Heart left ventricle (tissue), 16 donors: Measurements from ENCODE around the gene SLC9A9. TPM values are rescaled to one million over a fixed set of nuclear protein-coding genes. Genes with fewer than 3 reads are reported as not detected.

Experiments used
- ATAC-seq, 4 donors: fragments of 200-7000 bp; cut with Tn5 transposase; one replicate each; pipeline ENCODE4 v1.9.1; 2020 to 2022; ENCODE audit warnings: moderate library complexity in 4 of 4, mild to moderate bottlenecking in 3 of 4, moderate number of reproducible peaks in 1 of 4
- DNase-seq, 5 donors: peaks; one replicate each; pipeline ENCODE4 v3.0.0-alpha.2; 2020
- H3K27ac ChIP-seq, 12 donors: fragments of 200-600 bp; sonication (generic) in 4 of 12; one replicate each; pipeline versions ENCODE4 v1.5.0 to v1.8.0; 2016 to 2022; ENCODE audit warnings: mild to moderate bottlenecking in 2 of 12
- H3K27me3 ChIP-seq, 9 donors: fragments of 200-600 bp; sonication (generic) in 2 of 9; one replicate each; pipeline versions ENCODE4 v1.5.1 to v1.8.0; 2016 to 2022; ENCODE audit warnings: mild to moderate bottlenecking in 3 of 9
- H3K36me3 ChIP-seq, 9 donors: fragments of 200-600 bp; sonication (generic) in 2 of 9; one replicate each; pipeline versions ENCODE4 v1.5.0 to v1.8.0; 2018 to 2022; ENCODE audit warnings: mild to moderate bottlenecking in 2 of 9
- H3K4me1 ChIP-seq, 12 donors: fragments of 200-600 bp; sonication (generic) in 4 of 12; one replicate each; pipeline versions ENCODE4 v1.5.0 to v1.8.0; 2016 to 2022; ENCODE audit warnings: mild to moderate bottlenecking in 3 of 12
- H3K4me3 ChIP-seq, 12 donors: fragments of 200-600 bp; sonication (generic) in 4 of 12; one replicate each; pipeline versions ENCODE4 v1.5.0 to v1.8.0; 2017 to 2022; ENCODE audit warnings: mild to moderate bottlenecking in 9 of 12, moderate library complexity in 4 of 12
- H3K9me3 ChIP-seq, 12 donors: fragments of 200-600 bp; sonication (generic) in 4 of 12; one replicate each; pipeline versions ENCODE4 v1.5.0 to v1.8.0; 2016 to 2022; ENCODE audit warnings: mild to moderate bottlenecking in 1 of 12
- CTCF ChIP-seq, 12 donors: fragments of 200-600 bp; sonication (generic) in 4 of 12; IDR thresholded peaks; one replicate each; pipeline versions ENCODE4 v1.5.0 to v1.8.0; 2018 to 2022; ENCODE audit warnings: antibody characterized with exemption in 12 of 12, mild to moderate bottlenecking in 5 of 12
- POLR2A ChIP-seq, 2 donors: fragments of 450-650 bp; IDR thresholded peaks; one replicate each; pipeline ENCODE4 v1.6.1; 2017; ENCODE audit warnings: antibody characterized with exemption in 2 of 2, mild to moderate bottlenecking in 2 of 2, moderate library complexity in 2 of 2
- WGBS, 4 donors: extraction: QIAGEN DNeasy Blood & Tissue Kit in 2 of 4; methylation state at CpG; one replicate each; pipeline versions ENCODE4 v1.1.5 to v1.1.7; 2013 to 2018; 5-methylcytosine and 5-hydroxymethylcytosine counted together
- intact Hi-C, 10 donors: fragments of 100-400 bp; cut with DNase I; formaldehyde crosslinking; loops; one replicate each; pipeline versions ENCODE4 v1.11.1 to v1.14.2; 2022
- polyA plus RNA-seq, 2 donors: library from polyadenylated mRNA; stranded (reverse); fragments of 200-250 nt; gene quantifications; one replicate each; pipeline ENCODE4 v1.2.3, GENCODE V29; 2013
- total RNA-seq, 9 donors: library from RNA; depleted of rRNA in 2 of 9; stranded (reverse); fragments of >200 nt in 2 of 9; fragmentation: NEBNext Ultra II Directional in 3 of 9; extraction: Animal tissue kit (Norgen Biotek cat#: 25700) in 3 of 9; gene quantifications; one replicate each; pipeline versions ENCODE4 v1.1.0 to v1.2.4, GENCODE V29; 2016 to 2023
- donor health status: ischemic (EF 13 %, LVEDD 7.1; RV severe dilation, severe dysfunction).
- donor health status: healthy with polysubstance abuse.
- donor health status: DM: no; HTN: yes; CAD: no.
- donor health status: DM: no; HTN: no; CAD: no.
- donor health status: ischemic (EF 25% LVEDD 6.9; RV normal size, moderate dysfunction).
- donor health status: ischemic (EF 25% LVEDD 5.7; RV mildly dilated, moderate dysfunction).
- donor health status: healthy.
- donor health status: DM: yes; HTN: yes; CAD: no.
- donor health status: ischemic (EF 35%, LVEDD 5.7; RV mildly dilated, moderate dysfunction).
- donor health status: nonischemic (EF 11% LVEDD 7.7; RV severe dilation, severe dysfunction).
- donor health status: DM: yes; HTN: yes; CAD: no.
- donor health status: PGD.
- donor health status: ischemic (EF 29% LVEDD 5.4; RV normal size, mild dysfunction).
- donor health status: nonischemic (EF 23%, LVEDD 6.1; RV moderate dilation, normal function).

Gene SLC9A9
- total and polyA plus RNA-seq, 11 donors: 0.76 to 17.5 (median 3.3) TPM

- Histone ChIP-seq H3K36me3 (no peaks in the 10 kb centered on the region), H3K9me3 (no peaks in the 10 kb centered on the region), H3K27me3 (no peaks in the 10 kb centered on the region), H3K27ac (peak overlapping the region in 1 of 12 donors; percentile 35), H3K4me1 (peaks cover 0 to 30% (median 0%) of the 10 kb centered on the region in 12 donors), H3K4me3 (no peak overlapping the region)
- intact Hi-C loops: no loop called here
- ATAC-seq (peak; percentile 47 to 86 (median 74)), DNase-seq (peak; percentile 29 to 62 (median 48))
- TF ChIP-seq POLR2A (IDR thresholded peaks at IDR 0.05) (no peak), CTCF (IDR thresholded peaks at IDR 0.05) (no peak)
- 47 to 72% (median 62%) methylated on average over 3 of the region's 3 CpGs for WGBS, 4 donors
These were observed 311.3 kb downstream of the SLC9A9 start for GRCh38 chr3:143536817-143537535.

GRCh38 chr3:143535994-143536784 lies 312.1 kb downstream of the SLC9A9 start:
- Histone ChIP-seq H3K36me3 (no peaks in the 10 kb centered on the region), H3K4me1 (peaks cover 0 to 30% (median 0%) of the 10 kb centered on the region in 12 donors), H3K9me3 (no peaks in the 10 kb centered on the region), H3K27me3 (no peaks in the 10 kb centered on the region), H3K4me3 (no peak overlapping the region), H3K27ac (peak overlapping the region in 3 of 12 donors; percentile 6 to 35 (median 19))
- TF ChIP-seq CTCF (IDR thresholded peaks at IDR 0.05) (no peak), POLR2A (IDR thresholded peaks at IDR 0.05) (no peak)
- peak in 2 of 4 donors; percentile 9 to 22 for ATAC-seq
- 72 to 87% (median 76%) methylated on average over 3 of the region's 3 CpGs for WGBS, 4 donors
- no peak for DNase-seq
- intact Hi-C loops: no loop called here

GRCh38 chr3:143533391-143533790 lies 314.9 kb downstream of the SLC9A9 start:
- intact Hi-C loops: no loop called here
- Histone ChIP-seq H3K27ac (no peak overlapping the region), H3K27me3 (no peaks in the 10 kb centered on the region), H3K4me3 (no peak overlapping the region), H3K4me1 (peaks cover 0 to 28% (median 0%) of the 10 kb centered on the region in 12 donors), H3K9me3 (no peaks in the 10 kb centered on the region), H3K36me3 (no peaks in the 10 kb centered on the region)
- TF ChIP-seq CTCF (IDR thresholded peaks at IDR 0.05): no peak
- DNase-seq (no peak), ATAC-seq (no peak)

GRCh38 chr3:143532091-143532490 lies 316.2 kb downstream of the SLC9A9 start:
- 78 to 95% (median 88%) methylated on average over 1 of the region's 1 CpG for WGBS, 4 donors
- DNase-seq: no peak
- Histone ChIP-seq H3K36me3 (no peaks in the 10 kb centered on the region), H3K27me3 (no peaks in the 10 kb centered on the region), H3K4me1 (peaks cover 0 to 21% (median 0%) of the 10 kb centered on the region in 12 donors), H3K4me3 (no peak overlapping the region), H3K27ac (no peak overlapping the region), H3K9me3 (no peaks in the 10 kb centered on the region)
- intact Hi-C loops: no loop called here
- no peak for ATAC-seq
- TF ChIP-seq CTCF (IDR thresholded peaks at IDR 0.05): no peak
